H9 (cell line): ENCODE measurements around the gene MYH7. TPM values are rescaled to one million over a fixed set of nuclear protein-coding genes. Genes with fewer than 3 reads are reported as not detected.

ENCODE experiments used
- DNase-seq: peaks from one replicate; pipeline ENCODE4 v3.0.0-alpha.2; 2017
- H2AFZ ChIP-seq: one replicate; pipeline ENCODE4 v1.6.1; 2013; ENCODE audit warnings: mild to moderate bottlenecking, low read length, control low read depth, moderate library complexity
- H2AK5ac ChIP-seq: 2 replicates; pipeline ENCODE4 v1.6.1; 2013; ENCODE audit warnings: low read length, control low read depth, mixed read lengths; ENCODE audit not compliant: insufficient read length
- H2BK120ac ChIP-seq: one replicate; pipeline ENCODE4 v1.6.1; 2013; ENCODE audit warnings: low read depth, mild to moderate bottlenecking, low read length, control low read depth, inconsistent platforms; ENCODE audit not compliant: poor library complexity, severe bottlenecking
- H2BK12ac ChIP-seq: 2 replicates; pipeline ENCODE4 v1.6.1; 2013; ENCODE audit warnings: low read length, control low read depth, mixed read lengths, low read depth; ENCODE audit not compliant: insufficient read length
- H2BK15ac ChIP-seq: 2 replicates; pipeline ENCODE4 v1.6.1; 2013; ENCODE audit warnings: low read depth, low read length, control low read depth
- H2BK20ac ChIP-seq: one replicate; pipeline ENCODE4 v1.6.1; 2013; ENCODE audit warnings: low read depth, mild to moderate bottlenecking, low read length, control low read depth, inconsistent platforms; ENCODE audit not compliant: poor library complexity, severe bottlenecking
- H2BK5ac ChIP-seq: 2 replicates; pipeline ENCODE4 v1.6.1; 2013; ENCODE audit warnings: low read length, control low read depth, mixed read lengths; ENCODE audit not compliant: insufficient read length
- H3K14ac ChIP-seq: 2 replicates; pipeline ENCODE4 v1.6.1; 2013; ENCODE audit warnings: low read length, control low read depth; ENCODE audit not compliant: insufficient read depth
- H3K18ac ChIP-seq: 2 replicates; pipeline ENCODE4 v1.6.1; 2013; ENCODE audit warnings: low read depth, mild to moderate bottlenecking, mixed read lengths, low read length, control low read depth; ENCODE audit not compliant: insufficient read length
- H3K23ac ChIP-seq: 2 replicates; pipeline ENCODE4 v1.6.1; 2013; ENCODE audit warnings: low read length, control low read depth, mixed read lengths, low read depth; ENCODE audit not compliant: insufficient read length
- H3K23me2 ChIP-seq: 2 replicates; pipeline ENCODE4 v1.6.1; 2013; ENCODE audit warnings: low read depth, mild to moderate bottlenecking, mixed read lengths, low read length, control low read depth; ENCODE audit not compliant: insufficient read length, poor library complexity, severe bottlenecking
- H3K27ac ChIP-seq: 2 replicates; pipeline ENCODE4 v1.5.1; 2013; ENCODE audit warnings: low read length, control low read depth, mixed read lengths, low read depth; ENCODE audit not compliant: insufficient read length
- H3K27me3 ChIP-seq: 2 replicates; pipeline ENCODE4 v1.6.1; 2013; ENCODE audit warnings: low read length, control low read depth, inconsistent platforms; ENCODE audit not compliant: insufficient read depth
- H3K4ac ChIP-seq: 2 replicates; pipeline ENCODE4 v1.6.1; 2013; ENCODE audit warnings: low read depth, mild to moderate bottlenecking, control low read depth, inconsistent platforms, low read length, moderate library complexity
- H3K4me1 ChIP-seq: 2 replicates; pipeline ENCODE4 v1.6.1; 2013; ENCODE audit warnings: low read length, control low read depth, inconsistent platforms; ENCODE audit not compliant: insufficient read depth
- H3K4me2 ChIP-seq: 2 replicates; pipeline ENCODE4 v1.6.1; 2013; ENCODE audit warnings: low read length, control low read depth, mixed read lengths; ENCODE audit not compliant: insufficient read length, insufficient read depth
- H3K56ac ChIP-seq: 2 replicates; pipeline ENCODE4 v1.6.1; 2013; ENCODE audit warnings: low read depth, mild to moderate bottlenecking, mixed read lengths, low read length, control low read depth; ENCODE audit not compliant: insufficient read length
- H3K79me1 ChIP-seq: 2 replicates; pipeline ENCODE4 v1.6.1; 2013; ENCODE audit warnings: low read depth, mild to moderate bottlenecking, moderate library complexity, low read length, control low read depth, inconsistent platforms; ENCODE audit not compliant: insufficient read depth, poor library complexity, severe bottlenecking
- H3K79me2 ChIP-seq: 2 replicates; pipeline ENCODE4 v1.6.1; 2013; ENCODE audit warnings: low read length, control low read depth, inconsistent platforms; ENCODE audit not compliant: insufficient read depth
- H3K9ac ChIP-seq: 2 replicates; pipeline ENCODE4 v1.6.1; 2013; ENCODE audit warnings: low read length, control low read depth, mixed read lengths; ENCODE audit not compliant: insufficient read length; ENCODE audit errors: extremely low read depth
- H3K9me3 ChIP-seq: one replicate; pipeline ENCODE4 v1.6.1; 2013; ENCODE audit warnings: low read depth, low read length, inconsistent platforms; ENCODE audit not compliant: control insufficient read depth
- H3T11ph ChIP-seq: one replicate; pipeline ENCODE4 v1.6.1; 2013; ENCODE audit warnings: mild to moderate bottlenecking, low read length, control low read depth, inconsistent platforms
- H4K20me1 ChIP-seq: one replicate; pipeline ENCODE4 v1.6.1; 2013; ENCODE audit not compliant: control insufficient read depth, insufficient read length, insufficient read depth
- H4K5ac ChIP-seq: 2 replicates; pipeline ENCODE4 v1.6.1; 2013; ENCODE audit warnings: low read depth, mild to moderate bottlenecking, mixed read lengths, low read length, control low read depth; ENCODE audit not compliant: insufficient read length
- H4K8ac ChIP-seq: replicated peaks from 2 replicates; pipeline ENCODE4 v1.6.1; 2013; ENCODE audit warnings: low read length, control low read depth, mixed read lengths, low read depth; ENCODE audit not compliant: insufficient read length
- H4K91ac ChIP-seq: 2 replicates; pipeline ENCODE4 v1.6.1; 2013; ENCODE audit warnings: low read depth, mild to moderate bottlenecking, moderate library complexity, mixed read lengths, low read length, control low read depth; ENCODE audit not compliant: insufficient read length
- H3K27ac Mint-ChIP-seq, 3 experiments: 2 replicates in 2 of 3; 3 replicates in 1 of 3; pipeline ENCODE4 v1.8.0; 2020 to 2021; ENCODE audit warnings: mixed read lengths in 3 of 3, mild to moderate bottlenecking in 1 of 3, moderate library complexity in 1 of 3
- H3K27me3 Mint-ChIP-seq: 2 replicates; pipeline ENCODE4 v1.8.0; 2021; ENCODE audit warnings: low read depth, mild to moderate bottlenecking, moderate library complexity, mixed read lengths
- H3K36me3 Mint-ChIP-seq, 3 experiments: 2 replicates in 2 of 3; 3 replicates in 1 of 3; pipeline ENCODE4 v1.8.0; 2020 to 2021; ENCODE audit warnings: low read depth in 3 of 3, mixed read lengths in 3 of 3; ENCODE audit not compliant: insufficient read depth in 1 of 3
- H3K4me1 Mint-ChIP-seq, 2 experiments: 2 replicates each; pipeline ENCODE4 v1.8.0; 2020; ENCODE audit warnings: mixed read lengths in 2 of 2
- H3K4me3 Mint-ChIP-seq, 2 experiments: 2 replicates in 1 of 2; 3 replicates in 1 of 2; pipeline ENCODE4 v1.8.0; 2020 to 2021; ENCODE audit warnings: mild to moderate bottlenecking in 2 of 2, mixed read lengths in 2 of 2, moderate library complexity in 1 of 2
- H3K9me3 Mint-ChIP-seq, 2 experiments: 2 replicates in 1 of 2; 3 replicates in 1 of 2; pipeline ENCODE4 v1.8.0; 2020; ENCODE audit warnings: mild to moderate bottlenecking in 2 of 2, mixed read lengths in 2 of 2, moderate library complexity in 1 of 2
- WGBS: extraction: QIAGEN DNeasy Blood & Tissue Kit; methylation state at CpG from one replicate; pipeline ENCODE4 v1.1.7; 2013; ENCODE audit warnings: missing lambda C conversion rate, low lambda C conversion rate, mixed read lengths; ENCODE audit not compliant: insufficient read length; ENCODE audit errors: extremely low coverage; 5-methylcytosine and 5-hydroxymethylcytosine counted together
- total RNA-seq: library from RNA; stranded (reverse); gene quantifications from 2 replicates; pipeline ENCODE4 v1.2.1, GENCODE V29; 2021
- TF ChIP-seq, protein P1 (sequence below): fragments of 200-600 bp; sonication (generic); conservative IDR thresholded peaks from 3 replicates; pipeline ENCODE4 v1.8.0; 2021; ENCODE audit warnings: antibody characterized with exemption, mild to moderate bottlenecking

MYH7 gene
- total RNA-seq, 1 experiment from 2014 or later: not detected

GRCh38 chr14:23414906-23415820 is 20.3 kb downstream of the MYH7 start:
- H3K23ac ChIP-seq: no peak overlapping the region
- H3K79me1 ChIP-seq: no peaks in the 10 kb centered on the region
- no peak overlapping the region for H2AFZ ChIP-seq
- no peak overlapping the region for H3K4ac ChIP-seq
- no peaks in the 10 kb centered on the region for H3K27me3 ChIP-seq
- no peak overlapping the region for H2AK5ac ChIP-seq
- no peak overlapping the region for H2BK12ac ChIP-seq
- H3K14ac ChIP-seq: no peak overlapping the region
- no peak overlapping the region for H2BK15ac ChIP-seq
- no peak overlapping the region for H3K56ac ChIP-seq
- H4K8ac ChIP-seq: no peak overlapping the region
- H3T11ph ChIP-seq: no peak overlapping the region
- H3K36me3 Mint-ChIP-seq: no peaks in the 10 kb centered on the region
- peaks cover 6 to 11% of the 10 kb centered on the region in 2 experiments; a peak in 3 of 4 replicates for H3K4me1 Mint-ChIP-seq
- H3K27ac Mint-ChIP-seq: peak overlapping the region in 1 of 3 experiments; percentile 78; a peak in 1 of 7 replicates
- no peak overlapping the region for H4K5ac ChIP-seq
- no peaks in the 10 kb centered on the region for H3K79me2 ChIP-seq
- H3K27ac ChIP-seq: no peak overlapping the region
- TF ChIP-seq, protein P1, sequence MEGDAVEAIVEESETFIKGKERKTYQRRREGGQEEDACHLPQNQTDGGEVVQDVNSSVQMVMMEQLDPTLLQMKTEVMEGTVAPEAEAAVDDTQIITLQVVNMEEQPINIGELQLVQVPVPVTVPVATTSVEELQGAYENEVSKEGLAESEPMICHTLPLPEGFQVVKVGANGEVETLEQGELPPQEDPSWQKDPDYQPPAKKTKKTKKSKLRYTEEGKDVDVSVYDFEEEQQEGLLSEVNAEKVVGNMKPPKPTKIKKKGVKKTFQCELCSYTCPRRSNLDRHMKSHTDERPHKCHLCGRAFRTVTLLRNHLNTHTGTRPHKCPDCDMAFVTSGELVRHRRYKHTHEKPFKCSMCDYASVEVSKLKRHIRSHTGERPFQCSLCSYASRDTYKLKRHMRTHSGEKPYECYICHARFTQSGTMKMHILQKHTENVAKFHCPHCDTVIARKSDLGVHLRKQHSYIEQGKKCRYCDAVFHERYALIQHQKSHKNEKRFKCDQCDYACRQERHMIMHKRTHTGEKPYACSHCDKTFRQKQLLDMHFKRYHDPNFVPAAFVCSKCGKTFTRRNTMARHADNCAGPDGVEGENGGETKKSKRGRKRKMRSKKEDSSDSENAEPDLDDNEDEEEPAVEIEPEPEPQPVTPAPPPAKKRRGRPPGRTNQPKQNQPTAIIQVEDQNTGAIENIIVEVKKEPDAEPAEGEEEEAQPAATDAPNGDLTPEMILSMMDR: no peak
- peaks cover 40% of the 10 kb centered on the region for H3K27me3 Mint-ChIP-seq
- no peak overlapping the region for H2BK120ac ChIP-seq
- no peak overlapping the region for H2BK5ac ChIP-seq
- H3K9me3 ChIP-seq: no peaks in the 10 kb centered on the region
- no peaks in the 10 kb centered on the region for H3K4me1 ChIP-seq
- DNase-seq: no peak
- H3K4me2 ChIP-seq: no peak overlapping the region
- H2BK20ac ChIP-seq: no peak overlapping the region
- H4K91ac ChIP-seq: no peak overlapping the region
- H3K23me2 ChIP-seq: no peaks in the 10 kb centered on the region
- no peak overlapping the region for H3K4me3 Mint-ChIP-seq
- no peak overlapping the region for H3K9ac ChIP-seq
- no CpG with 5 or more reads among the region's 39 CpGs for WGBS
- H3K9me3 Mint-ChIP-seq: peaks cover 0 to 3% of the 10 kb centered on the region in 2 experiments; a peak in 3 of 5 replicates
- H3K18ac ChIP-seq: no peak overlapping the region
- H4K20me1 ChIP-seq: no peaks in the 10 kb centered on the region
